Measurements from ENCODE around the gene SIPA1L3.
"Not testable (repeated sequence)": the region's sequence is repeated elsewhere in the genome, so short reads cannot be mapped to it uniquely, and the experiment has no call there.

DNA sequence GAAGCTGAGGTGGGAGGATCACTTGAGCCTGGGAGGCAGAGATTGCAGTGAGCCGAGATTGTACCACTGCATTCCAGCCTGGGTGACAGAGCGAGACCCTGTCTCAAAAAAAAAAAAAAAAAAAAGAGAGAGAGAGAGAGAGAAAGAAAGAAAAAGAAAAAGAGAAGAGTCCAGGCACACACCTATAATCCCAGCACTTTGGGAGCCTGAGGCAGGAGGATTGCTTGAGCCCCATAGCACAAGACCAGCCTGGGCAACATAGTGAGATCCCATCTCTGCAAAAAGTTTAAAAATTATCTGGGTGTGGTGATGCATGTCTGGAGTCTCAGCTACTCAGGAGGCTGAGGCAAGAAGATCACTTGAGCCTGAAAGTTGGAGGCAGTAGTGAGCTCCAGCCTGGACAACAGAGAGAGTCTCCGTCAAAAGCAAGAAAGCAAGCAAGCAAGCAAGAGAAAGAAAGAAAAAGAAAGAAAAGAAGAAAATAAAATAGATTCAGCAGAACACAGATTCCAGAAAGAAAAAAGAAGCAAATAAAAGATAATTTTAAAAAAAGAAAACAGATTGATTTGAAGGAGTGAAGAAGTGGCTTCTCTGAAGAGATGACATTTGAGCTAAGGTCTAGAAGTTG, 323.6 kb downstream of the SIPA1L3 start:
- TF ChIP-seq JUN (IDR thresholded peaks at IDR 0.05); RFX5 (IDR thresholded peaks at IDR 0.05); HOXB5 (CRISPR knock-in tag; IDR thresholded peaks at IDR 0.05); POLR2A (IDR thresholded peaks at IDR 0.05; ENCODE audit: low read length); USF2 (IDR thresholded peaks at IDR 0.05); NPAS2 (CRISPR knock-in tag; IDR thresholded peaks at IDR 0.05; ENCODE audit: borderline replicate concordance); POLR2AphosphoS2 (conservative IDR thresholded peaks at IDR 0.05; ENCODE audit: low read length); EP300 (IDR thresholded peaks at IDR 0.05); REST (IDR thresholded peaks at IDR 0.05); SMC3 (IDR thresholded peaks at IDR 0.05); MYC (IDR thresholded peaks at IDR 0.05; ENCODE audit: borderline replicate concordance, low read length); RCOR1 (IDR thresholded peaks at IDR 0.05; ENCODE audit: low read depth, low read length): not testable (repeated sequence)
- TF ChIP-seq, protein P1, sequence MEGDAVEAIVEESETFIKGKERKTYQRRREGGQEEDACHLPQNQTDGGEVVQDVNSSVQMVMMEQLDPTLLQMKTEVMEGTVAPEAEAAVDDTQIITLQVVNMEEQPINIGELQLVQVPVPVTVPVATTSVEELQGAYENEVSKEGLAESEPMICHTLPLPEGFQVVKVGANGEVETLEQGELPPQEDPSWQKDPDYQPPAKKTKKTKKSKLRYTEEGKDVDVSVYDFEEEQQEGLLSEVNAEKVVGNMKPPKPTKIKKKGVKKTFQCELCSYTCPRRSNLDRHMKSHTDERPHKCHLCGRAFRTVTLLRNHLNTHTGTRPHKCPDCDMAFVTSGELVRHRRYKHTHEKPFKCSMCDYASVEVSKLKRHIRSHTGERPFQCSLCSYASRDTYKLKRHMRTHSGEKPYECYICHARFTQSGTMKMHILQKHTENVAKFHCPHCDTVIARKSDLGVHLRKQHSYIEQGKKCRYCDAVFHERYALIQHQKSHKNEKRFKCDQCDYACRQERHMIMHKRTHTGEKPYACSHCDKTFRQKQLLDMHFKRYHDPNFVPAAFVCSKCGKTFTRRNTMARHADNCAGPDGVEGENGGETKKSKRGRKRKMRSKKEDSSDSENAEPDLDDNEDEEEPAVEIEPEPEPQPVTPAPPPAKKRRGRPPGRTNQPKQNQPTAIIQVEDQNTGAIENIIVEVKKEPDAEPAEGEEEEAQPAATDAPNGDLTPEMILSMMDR (IDR thresholded peaks at IDR 0.05) = not testable (repeated sequence)
- TF ChIP-seq, protein P2, sequence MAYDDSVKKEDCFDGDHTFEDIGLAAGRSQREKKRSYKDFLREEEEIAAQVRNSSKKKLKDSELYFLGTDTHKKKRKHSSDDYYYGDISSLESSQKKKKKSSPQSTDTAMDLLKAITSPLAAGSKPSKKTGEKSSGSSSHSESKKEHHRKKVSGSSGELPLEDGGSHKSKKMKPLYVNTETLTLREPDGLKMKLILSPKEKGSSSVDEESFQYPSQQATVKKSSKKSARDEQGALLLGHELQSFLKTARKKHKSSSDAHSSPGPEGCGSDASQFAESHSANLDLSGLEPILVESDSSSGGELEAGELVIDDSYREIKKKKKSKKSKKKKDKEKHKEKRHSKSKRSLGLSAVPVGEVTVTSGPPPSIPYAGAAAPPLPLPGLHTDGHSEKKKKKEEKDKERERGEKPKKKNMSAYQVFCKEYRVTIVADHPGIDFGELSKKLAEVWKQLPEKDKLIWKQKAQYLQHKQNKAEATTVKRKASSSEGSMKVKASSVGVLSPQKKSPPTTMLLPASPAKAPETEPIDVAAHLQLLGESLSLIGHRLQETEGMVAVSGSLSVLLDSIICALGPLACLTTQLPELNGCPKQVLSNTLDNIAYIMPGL (CRISPR knock-in tag; IDR thresholded peaks at IDR 0.05; ENCODE audit: borderline replicate concordance) = not testable (repeated sequence)
